Vagina (tissue), 2 donors: ENCODE measurements around the gene RBM12. TPM values are rescaled to one million over a fixed set of nuclear protein-coding genes. Genes with fewer than 3 reads are reported as not detected.

ENCODE experiments used
- DNase-seq, 2 donors: peaks; one replicate each; pipeline ENCODE4 v3.0.0-alpha.2; 2017; ENCODE audit errors: extremely low spot score in 2 of 2
- H3K27ac ChIP-seq: fragments of 200-600 bp; sonication (generic); one replicate; pipeline ENCODE4 v1.5.1; 2019
- H3K27me3 ChIP-seq: fragments of 200-600 bp; sonication (generic); one replicate; pipeline ENCODE4 v1.5.1; 2019
- H3K36me3 ChIP-seq, 2 donors: fragments of 200-600 bp; sonication (generic); one replicate each; pipeline ENCODE4 v1.5.1; 2017 to 2019
- H3K4me1 ChIP-seq: fragments of 200-600 bp; sonication (generic); one replicate; pipeline ENCODE4 v1.5.1; 2019
- H3K4me3 ChIP-seq, 2 donors: fragments of 200-600 bp; sonication (generic); 1 replicate in 1 of 2; 2 replicates in 1 of 2; pipeline ENCODE4 v1.5.1; 2016 to 2019
- H3K9me3 ChIP-seq: fragments of 200-600 bp; sonication (generic); one replicate; pipeline ENCODE4 v1.5.1; 2019
- POLR2A ChIP-seq, 2 donors: fragments of 450-650 bp; IDR thresholded peaks; one replicate each; pipeline ENCODE4 v1.6.1; 2017; ENCODE audit warnings: antibody characterized with exemption in 2 of 2, mild to moderate bottlenecking in 2 of 2, moderate library complexity in 2 of 2
- POLR2AphosphoS5 ChIP-seq, 2 donors: sonication (generic); formaldehyde crosslinking; IDR thresholded peaks; one replicate each; pipeline ENCODE4 v1.9.0; 2017; ENCODE audit warnings: antibody characterized with exemption in 2 of 2, mild to moderate bottlenecking in 2 of 2, low read depth in 1 of 2; ENCODE audit not compliant: insufficient read depth in 1 of 2
- intact Hi-C: fragments of 100-400 bp; cut with DNase I; formaldehyde crosslinking; loops from one replicate; pipeline ENCODE4 v1.15.1; 2023
- total RNA-seq: library from RNA; depleted of rRNA; stranded (reverse); fragments of >200 nt; gene quantifications from one replicate; pipeline ENCODE4 v1.2.3, GENCODE V29; 2016
- TF ChIP-seq, protein P1 (sequence below), 3 experiments: fragments of 450-650 bp in 2 of 3; fragments of 200-600 bp in 1 of 3; sonication (generic) in 1 of 3; IDR thresholded peaks; one replicate each; pipeline ENCODE4 v1.5.1; 2017 to 2019; ENCODE audit warnings: antibody characterized with exemption in 3 of 3, mild to moderate bottlenecking in 2 of 3, moderate library complexity in 2 of 3

The RBM12 gene
- total RNA-seq, 1 donor from 2014 or later = 26.8 TPM

DNA sequence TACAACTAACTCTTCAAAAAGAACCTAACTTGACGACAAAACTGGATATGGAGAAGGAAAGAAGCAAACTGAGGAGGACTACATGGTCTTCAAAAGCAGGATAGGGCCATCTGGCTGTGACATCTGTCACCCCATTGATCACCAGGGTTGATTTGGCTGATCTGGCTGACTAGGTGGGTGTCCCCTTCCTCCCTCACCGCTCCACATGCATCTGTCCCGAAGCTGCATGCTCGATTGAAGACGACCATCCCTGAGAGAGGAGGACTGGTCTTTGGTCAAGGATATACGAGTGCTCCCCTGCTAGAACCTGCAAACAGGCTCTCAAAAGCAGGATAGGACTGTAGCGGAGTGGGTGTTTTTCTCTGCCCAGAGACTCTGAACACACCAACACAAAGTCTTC is 21.7 kb downstream of the RBM12 start:
- no peak for DNase-seq
- Histone ChIP-seq H3K4me3 (no peak overlapping the region), H3K4me1 (peaks cover 18% of the 10 kb centered on the region), H3K36me3 (no peaks in the 10 kb centered on the region), H3K27me3 (no peaks in the 10 kb centered on the region), H3K9me3 (no peaks in the 10 kb centered on the region), H3K27ac (no peak overlapping the region)
- intact Hi-C loops = no loop called here
- TF ChIP-seq, protein P1, sequence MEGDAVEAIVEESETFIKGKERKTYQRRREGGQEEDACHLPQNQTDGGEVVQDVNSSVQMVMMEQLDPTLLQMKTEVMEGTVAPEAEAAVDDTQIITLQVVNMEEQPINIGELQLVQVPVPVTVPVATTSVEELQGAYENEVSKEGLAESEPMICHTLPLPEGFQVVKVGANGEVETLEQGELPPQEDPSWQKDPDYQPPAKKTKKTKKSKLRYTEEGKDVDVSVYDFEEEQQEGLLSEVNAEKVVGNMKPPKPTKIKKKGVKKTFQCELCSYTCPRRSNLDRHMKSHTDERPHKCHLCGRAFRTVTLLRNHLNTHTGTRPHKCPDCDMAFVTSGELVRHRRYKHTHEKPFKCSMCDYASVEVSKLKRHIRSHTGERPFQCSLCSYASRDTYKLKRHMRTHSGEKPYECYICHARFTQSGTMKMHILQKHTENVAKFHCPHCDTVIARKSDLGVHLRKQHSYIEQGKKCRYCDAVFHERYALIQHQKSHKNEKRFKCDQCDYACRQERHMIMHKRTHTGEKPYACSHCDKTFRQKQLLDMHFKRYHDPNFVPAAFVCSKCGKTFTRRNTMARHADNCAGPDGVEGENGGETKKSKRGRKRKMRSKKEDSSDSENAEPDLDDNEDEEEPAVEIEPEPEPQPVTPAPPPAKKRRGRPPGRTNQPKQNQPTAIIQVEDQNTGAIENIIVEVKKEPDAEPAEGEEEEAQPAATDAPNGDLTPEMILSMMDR (IDR thresholded peaks at IDR 0.05) = no peak
- no peak for TF ChIP-seq POLR2A (IDR thresholded peaks at IDR 0.05)
- no peak for TF ChIP-seq POLR2AphosphoS5 (IDR thresholded peaks at IDR 0.05; ENCODE audit: insufficient read depth in 1 of 2, low read depth in 1 of 2)

DNA sequence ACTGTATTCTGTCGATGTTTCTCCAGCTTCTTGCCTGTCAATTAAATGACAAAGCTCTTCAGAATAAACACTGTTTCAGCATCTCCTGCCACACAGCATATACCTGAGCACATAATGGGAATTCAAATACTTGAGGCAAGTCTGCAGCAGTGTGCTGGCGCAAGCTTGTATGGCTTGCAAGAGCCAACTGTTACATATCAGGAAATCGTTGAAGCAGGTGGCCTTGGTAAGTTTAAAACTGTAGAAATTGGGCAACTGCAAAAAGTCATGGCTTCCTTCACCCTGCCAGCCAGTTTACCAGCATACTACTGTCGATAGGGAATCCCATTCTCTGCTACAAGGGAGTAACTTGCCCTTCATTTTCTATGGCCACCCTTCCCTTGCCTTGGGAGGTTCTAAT is 23.0 kb downstream of the RBM12 start:
- H3K27ac ChIP-seq = no peak overlapping the region
- no peaks in the 10 kb centered on the region for H3K36me3 ChIP-seq
- H3K27me3 ChIP-seq = no peaks in the 10 kb centered on the region
- peaks cover 18% of the 10 kb centered on the region for H3K4me1 ChIP-seq
- TF ChIP-seq POLR2A (IDR thresholded peaks at IDR 0.05) = no peak
- no peak for TF ChIP-seq POLR2AphosphoS5 (IDR thresholded peaks at IDR 0.05; ENCODE audit: insufficient read depth in 1 of 2, low read depth in 1 of 2)
- TF ChIP-seq, protein P1 (IDR thresholded peaks at IDR 0.05) = no peak
- H3K4me3 ChIP-seq = no peak overlapping the region
- no peaks in the 10 kb centered on the region for H3K9me3 ChIP-seq
- intact Hi-C loops = no loop called here
- DNase-seq = no peak

DNA sequence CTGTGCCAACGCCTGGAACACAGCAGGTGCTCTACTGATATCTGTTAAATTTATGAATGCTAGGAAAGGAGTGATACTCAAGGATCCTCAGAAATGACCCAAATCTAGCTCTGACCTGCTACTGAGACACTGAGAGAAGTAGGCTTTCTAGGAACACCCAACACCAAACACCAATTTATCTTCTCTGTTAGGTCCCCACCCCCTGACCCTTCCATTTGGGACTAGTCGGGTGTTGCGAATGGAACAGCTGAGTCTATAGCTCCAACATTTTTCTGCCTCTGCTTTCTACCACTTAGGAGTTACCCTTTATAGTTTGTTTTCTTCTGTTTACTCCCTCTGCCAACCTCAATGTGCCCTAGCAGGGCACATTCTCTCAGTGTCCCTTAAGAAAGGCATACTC is 24.0 kb downstream of the RBM12 start:
- intact Hi-C loops = no loop called here
- Histone ChIP-seq H3K27ac (no peak overlapping the region), H3K4me3 (no peak overlapping the region), H3K9me3 (no peaks in the 10 kb centered on the region), H3K27me3 (no peaks in the 10 kb centered on the region), H3K4me1 (peaks cover 18% of the 10 kb centered on the region), H3K36me3 (no peaks in the 10 kb centered on the region)
- TF ChIP-seq, protein P1 (IDR thresholded peaks at IDR 0.05) = no peak
- TF ChIP-seq POLR2A (IDR thresholded peaks at IDR 0.05) (no peak), POLR2AphosphoS5 (IDR thresholded peaks at IDR 0.05; ENCODE audit: insufficient read depth in 1 of 2, low read depth in 1 of 2) (no peak)
- no peak for DNase-seq

DNA sequence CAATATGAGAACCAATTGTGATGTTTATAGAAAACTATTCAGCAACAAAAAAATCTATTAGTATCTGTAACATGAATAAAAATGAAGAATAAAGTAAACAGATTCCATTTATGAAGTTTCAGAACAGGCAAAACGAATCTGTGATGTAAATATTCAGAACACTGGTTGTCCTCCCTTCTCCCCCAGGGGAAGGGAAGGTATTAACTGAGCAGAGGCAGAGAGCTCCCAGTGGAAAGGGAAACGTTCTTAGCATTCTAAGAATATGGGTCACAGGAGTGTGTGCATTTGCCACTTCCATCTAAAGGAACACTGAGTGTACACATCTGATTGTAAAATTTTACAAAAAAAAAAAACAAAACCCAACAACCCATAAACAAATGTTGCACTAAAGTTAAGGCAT is 25.9 kb downstream of the RBM12 start:
- H3K27ac ChIP-seq = no peak overlapping the region
- no peaks in the 10 kb centered on the region for H3K36me3 ChIP-seq
- H3K4me3 ChIP-seq = no peak overlapping the region
- peaks cover 17% of the 10 kb centered on the region for H3K4me1 ChIP-seq
- no peaks in the 10 kb centered on the region for H3K9me3 ChIP-seq
- TF ChIP-seq POLR2A (IDR thresholded peaks at IDR 0.05) (no peak), POLR2AphosphoS5 (IDR thresholded peaks at IDR 0.05; ENCODE audit: insufficient read depth in 1 of 2, low read depth in 1 of 2) (no peak)
- TF ChIP-seq, protein P1 (IDR thresholded peaks at IDR 0.05) = no peak
- no peaks in the 10 kb centered on the region for H3K27me3 ChIP-seq
- intact Hi-C loops = no loop called here
- DNase-seq = no peak

DNA sequence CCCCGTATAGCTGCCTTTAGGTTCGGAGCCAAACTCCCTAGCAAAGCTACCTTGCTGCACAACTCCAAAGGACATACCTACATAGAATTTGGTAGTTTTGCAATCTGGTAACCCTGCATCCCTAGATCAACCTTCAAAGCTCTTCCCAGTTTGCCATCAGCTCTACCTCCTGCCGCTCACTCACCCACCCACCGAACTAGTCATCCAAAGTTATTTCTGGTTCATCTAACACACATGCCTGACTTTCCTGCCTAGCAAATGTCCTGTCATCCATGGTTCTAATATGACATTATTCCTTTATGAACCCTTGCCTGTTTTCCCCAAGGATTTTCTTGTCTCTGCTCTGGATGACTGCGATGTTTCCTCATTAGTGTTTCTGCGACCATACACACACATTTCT is 27.4 kb downstream of the RBM12 start:
- no peak for DNase-seq
- Histone ChIP-seq H3K27me3 (no peaks in the 10 kb centered on the region), H3K9me3 (no peaks in the 10 kb centered on the region), H3K4me3 (no peak overlapping the region), H3K27ac (no peak overlapping the region), H3K36me3 (no peaks in the 10 kb centered on the region), H3K4me1 (peaks cover 6% of the 10 kb centered on the region)
- intact Hi-C loops = no loop called here
- TF ChIP-seq, protein P1 (IDR thresholded peaks at IDR 0.05) = no peak
- TF ChIP-seq POLR2A (IDR thresholded peaks at IDR 0.05) (no peak), POLR2AphosphoS5 (IDR thresholded peaks at IDR 0.05; ENCODE audit: insufficient read depth in 1 of 2, low read depth in 1 of 2) (no peak)
